HCT116 (cell line): ENCODE results near the gene OR1M1. TPM values are rescaled to one million over a fixed set of nuclear protein-coding genes. Genes with fewer than 3 reads are reported as not detected.

ENCODE experiments used
- ATAC-seq: fragments of 200-7000 bp; cut with Tn5 transposase; 2 replicates; pipeline ENCODE4 v1.9.1; 2020; ENCODE audit warnings: mild to moderate bottlenecking, moderate library complexity
- BruUV-seq: library from RNA; stranded (reverse); fragments of 400-500 nt; replicated peaks from 2 replicates; lab custom pipeline; 2021; lab: Mats Ljungman, UMichigan
- CTCF ChIA-PET: fragments of 300-600 bp; sonication (Branson Sonifier 250); formaldehyde crosslinking; loops from one replicate; lab custom pipeline; 2021; ENCODE audit warnings: antibody characterized with exemption; lab: Charles Lee
- POLR2A ChIA-PET: fragments of 300-600, 350-600 bp; sonication (Branson Sonifier 250); formaldehyde crosslinking; loops from one replicate; lab custom pipeline; 2021; ENCODE audit warnings: antibody characterized with exemption; lab: Charles Lee
- RAD21 ChIA-PET, 2 experiments: fragments of 300-600 bp; sonication (Branson Sonifier 250); formaldehyde crosslinking; loops; one replicate each; lab custom pipeline; 2023; ENCODE audit warnings: low total read pairs in 2 of 2; ENCODE audit not compliant: uncharacterized antibody in 2 of 2, unreplicated experiment in 2 of 2, low non-redundant PET in 1 of 2; lab: Charles Lee
- DNase-seq: peaks from one replicate; pipeline ENCODE4 v3.0.0-alpha.2; 2010; ENCODE audit warnings: low read depth, low spot score
- H2AFZ ChIP-seq: fragments of 200-600 bp; shearing (Covaris generic), sonication (generic); 2 replicates; pipeline ENCODE4 v1.6.1; 2017; ENCODE audit warnings: low read depth, mixed run types, mixed read lengths, antibody characterized with exemption, low read length; ENCODE audit not compliant: poor library complexity, severe bottlenecking
- H3K27ac ChIP-seq: 2 replicates; pipeline ENCODE4 v1.5.1; 2012; ENCODE audit warnings: low read depth, low read length
- H3K27me3 ChIP-seq: fragments of 200-600 bp; sonication (generic); 2 replicates; pipeline ENCODE4 v1.6.1; 2016; ENCODE audit warnings: mixed run types, low read length, mixed read lengths; ENCODE audit not compliant: insufficient read depth
- H3K36me3 ChIP-seq, 2 experiments: fragments of 200-500 bp in 1 of 2; fragments of 200-600 bp in 1 of 2; sonication (Bioruptor generic) in 1 of 2; sonication (generic) in 1 of 2; 2 replicates each; pipeline versions ENCODE4 v1.5.1 to v1.6.1; 2014 to 2016; ENCODE audit warnings: low read length in 2 of 2, inconsistent platforms in 1 of 2, mixed read lengths in 1 of 2, mixed run types in 1 of 2; ENCODE audit not compliant: insufficient read depth in 2 of 2, control insufficient read depth in 1 of 2
- H3K4me1 ChIP-seq, 2 experiments: fragments of 200-600 bp in 1 of 2; sonication (generic) in 1 of 2; 2 replicates each; pipeline versions ENCODE4 v1.5.1 to v1.6.1; 2012 to 2017; ENCODE audit warnings: low read length in 2 of 2, inconsistent platforms in 1 of 2, mild to moderate bottlenecking in 1 of 2, mixed read lengths in 1 of 2, mixed run types in 1 of 2, moderate library complexity in 1 of 2; ENCODE audit not compliant: insufficient read depth in 2 of 2, control insufficient read depth in 1 of 2
- H3K4me2 ChIP-seq: fragments of 200-600 bp; sonication (generic); 2 replicates; pipeline ENCODE4 v1.6.1; 2017; ENCODE audit warnings: mixed run types, low read length, mixed read lengths
- H3K4me3 ChIP-seq, 2 experiments: fragments of 200-600 bp in 1 of 2; sonication (generic) in 1 of 2; replicated peaks in 1 of 2; 2 replicates each; pipeline ENCODE4 v1.5.1; 2011 to 2016; ENCODE audit warnings: low read length in 2 of 2, control low read depth in 1 of 2, low read depth in 1 of 2, mild to moderate bottlenecking in 1 of 2, mixed read lengths in 1 of 2, mixed run types in 1 of 2
- H3K79me2 ChIP-seq: fragments of 200-600 bp; sonication (generic); 2 replicates; pipeline ENCODE4 v1.6.1; 2017; ENCODE audit warnings: mild to moderate bottlenecking, mixed run types, low read length, moderate library complexity, mixed read lengths; ENCODE audit not compliant: insufficient read depth
- H3K9ac ChIP-seq: fragments of 200-600 bp; sonication (generic); 2 replicates; pipeline ENCODE4 v1.6.1; 2016; ENCODE audit warnings: low read length, mixed read lengths
- H3K9me2 ChIP-seq: fragments of 200-600 bp; sonication (generic), shearing (Covaris generic); 2 replicates; pipeline ENCODE4 v1.6.1; 2017; ENCODE audit warnings: mixed run types, mild to moderate bottlenecking, moderate library complexity; ENCODE audit not compliant: insufficient read depth
- H3K9me3 ChIP-seq, 2 experiments: fragments of 200-500 bp in 1 of 2; fragments of 200-600 bp in 1 of 2; sonication (Bioruptor generic) in 1 of 2; sonication (generic) in 1 of 2; 2 replicates each; pipeline ENCODE4 v1.6.1; 2014 to 2017; ENCODE audit warnings: low read length in 2 of 2, mixed read lengths in 2 of 2, inconsistent platforms in 1 of 2, low read depth in 1 of 2, mild to moderate bottlenecking in 1 of 2, mixed run types in 1 of 2, moderate library complexity in 1 of 2; ENCODE audit not compliant: control insufficient read depth in 1 of 2, insufficient read depth in 1 of 2
- H4K20me1 ChIP-seq: fragments of 200-600 bp; sonication (generic), shearing (Covaris generic); 2 replicates; pipeline ENCODE4 v1.6.1; 2017; ENCODE audit warnings: mixed run types, mild to moderate bottlenecking, moderate library complexity; ENCODE audit not compliant: insufficient read depth
- EGR1 ChIP-seq: IDR thresholded peaks from 2 replicates; pipeline ENCODE4 v1.6.1; 2012; ENCODE audit warnings: low read depth
- FOSL1 ChIP-seq: IDR thresholded peaks from 2 replicates; pipeline ENCODE4 v1.6.1; 2012; ENCODE audit warnings: low read depth
- JUND ChIP-seq: IDR thresholded peaks from 2 replicates; pipeline ENCODE4 v1.6.1; 2012
- POLR2AphosphoS5 ChIP-seq: IDR thresholded peaks from 2 replicates; pipeline ENCODE4 v1.6.1; 2011; ENCODE audit warnings: mild to moderate bottlenecking, low read depth, low read length, moderate library complexity
- ZNF274 ChIP-seq: fragments of 200-500 bp; sonication (Bioruptor generic); IDR thresholded peaks from 2 replicates; pipeline ENCODE4 v1.6.1; 2014; ENCODE audit warnings: mild to moderate bottlenecking, low read depth, low read length, inconsistent platforms
- intact Hi-C: fragments of 100-400 bp; cut with micrococcal nuclease; formaldehyde crosslinking; loops from 2 replicates; pipeline ENCODE4 v1.10.0; 2022
- total RNA-seq: library from RNA; stranded (reverse); gene quantifications from one replicate; pipeline ENCODE4 v1.2.1, GENCODE V29; 2021; ENCODE audit not compliant: unreplicated experiment
- TF ChIP-seq, protein P1 (sequence below): IDR thresholded peaks from 2 replicates; pipeline ENCODE4 v1.6.1; 2012

The OR1M1 gene
- total RNA-seq, 1 experiment from 2014 or later = not detected

DNA sequence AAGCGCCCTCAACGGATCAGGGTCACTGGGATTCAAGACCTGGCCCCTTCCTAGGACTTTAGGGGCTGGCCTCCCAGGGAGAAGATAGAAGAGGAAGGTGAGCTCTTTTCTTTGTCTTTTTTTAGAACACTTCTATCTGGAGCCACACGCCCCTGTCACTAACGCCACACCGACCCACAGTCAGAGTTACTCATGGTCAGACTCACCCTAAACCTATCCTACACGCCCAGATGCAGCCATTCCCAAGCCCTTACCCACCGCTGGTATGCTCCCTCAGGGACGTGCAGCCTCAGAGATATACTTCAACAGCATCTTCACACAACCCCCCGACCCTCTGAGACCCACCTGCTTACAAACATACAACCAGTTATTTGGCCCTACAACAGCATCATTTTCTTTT, 46.7 kb upstream of the OR1M1 start:
- H3K9me3 ChIP-seq = no peaks in the 10 kb centered on the region
- ChIA-PET POLR2A (interaction anchor here (1.2 kb wide), 1 partner anchor 22 kb away, joined by 3 read pairs; no protein-coding TSS in a partner anchor), CTCF (no interaction called here), RAD21 (no interaction called here)
- no peaks in the 10 kb centered on the region for H3K27me3 ChIP-seq
- H3K79me2 ChIP-seq = no peaks in the 10 kb centered on the region
- no peak overlapping the region for H3K9ac ChIP-seq
- H3K9me2 ChIP-seq = no peaks in the 10 kb centered on the region
- H3K4me2 ChIP-seq = peak overlapping the region; percentile 25
- intact Hi-C loops = no loop called here
- H3K27ac ChIP-seq = no peak overlapping the region
- H3K36me3 ChIP-seq = no peaks in the 10 kb centered on the region
- no TSS peak for BruUV-seq
- peaks cover 7 to 24% of the 10 kb centered on the region in 2 experiments for H3K4me1 ChIP-seq
- TF ChIP-seq FOSL1 (no peak), JUND (0 out of 2 replicates have a peak, but pooled peaks have one; percentile 17)
- TF ChIP-seq, all 23 proteins: peak for 1
- DNase-seq (no peak), ATAC-seq (peak; percentile 57; the same call in 1 of the 2 replicates)
- Histone ChIP-seq H2AFZ (no peak overlapping the region), H4K20me1 (no peaks in the 10 kb centered on the region), H3K4me3 (no peak overlapping the region)

- ChIA-PET CTCF (no interaction called here), POLR2A (no interaction called here), RAD21 (no interaction called here)
- TF ChIP-seq POLR2AphosphoS5 = no peak
- no peak for TF ChIP-seq EGR1
- TF ChIP-seq ZNF274 = no peak
- TF ChIP-seq, protein P1, sequence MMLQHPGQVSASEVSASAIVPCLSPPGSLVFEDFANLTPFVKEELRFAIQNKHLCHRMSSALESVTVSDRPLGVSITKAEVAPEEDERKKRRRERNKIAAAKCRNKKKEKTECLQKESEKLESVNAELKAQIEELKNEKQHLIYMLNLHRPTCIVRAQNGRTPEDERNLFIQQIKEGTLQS = no peak
- Histone ChIP-seq H3K9me3 (no peaks in the 10 kb centered on the region), H3K36me3 (no peaks in the 10 kb centered on the region), H3K9me2 (no peaks in the 10 kb centered on the region), H3K79me2 (no peaks in the 10 kb centered on the region), H3K4me2 (no peak overlapping the region), H3K4me1 (peaks cover 7 to 27% of the 10 kb centered on the region in 2 experiments), H3K27ac (no peak overlapping the region), H3K4me3 (no peak overlapping the region), H4K20me1 (no peaks in the 10 kb centered on the region), H3K27me3 (no peaks in the 10 kb centered on the region), H3K9ac (no peak overlapping the region), H2AFZ (no peak overlapping the region)
- ATAC-seq (no peak), DNase-seq (no peak)
- BruUV-seq = no TSS peak
- intact Hi-C loops = no loop called here
Measured at GRCh38 chr19:9041023-9041422, 45.8 kb upstream of the OR1M1 start.
